GM18502 (cell line): ENCODE data around the gene ZP3.
"Not testable (repeated sequence)": the region's sequence is repeated elsewhere in the genome, so short reads cannot be mapped to it uniquely, and the experiment has no call there.

ENCODE experiments used
- ATAC-seq: cut with Tn5 transposase; IDR thresholded peaks from one replicate; pipeline ENCODE4 v1.9.1; 2021; ENCODE audit warnings: mild to moderate bottlenecking; ENCODE audit not compliant: unreplicated experiment, poor library complexity

ZP3 gene

DNA sequence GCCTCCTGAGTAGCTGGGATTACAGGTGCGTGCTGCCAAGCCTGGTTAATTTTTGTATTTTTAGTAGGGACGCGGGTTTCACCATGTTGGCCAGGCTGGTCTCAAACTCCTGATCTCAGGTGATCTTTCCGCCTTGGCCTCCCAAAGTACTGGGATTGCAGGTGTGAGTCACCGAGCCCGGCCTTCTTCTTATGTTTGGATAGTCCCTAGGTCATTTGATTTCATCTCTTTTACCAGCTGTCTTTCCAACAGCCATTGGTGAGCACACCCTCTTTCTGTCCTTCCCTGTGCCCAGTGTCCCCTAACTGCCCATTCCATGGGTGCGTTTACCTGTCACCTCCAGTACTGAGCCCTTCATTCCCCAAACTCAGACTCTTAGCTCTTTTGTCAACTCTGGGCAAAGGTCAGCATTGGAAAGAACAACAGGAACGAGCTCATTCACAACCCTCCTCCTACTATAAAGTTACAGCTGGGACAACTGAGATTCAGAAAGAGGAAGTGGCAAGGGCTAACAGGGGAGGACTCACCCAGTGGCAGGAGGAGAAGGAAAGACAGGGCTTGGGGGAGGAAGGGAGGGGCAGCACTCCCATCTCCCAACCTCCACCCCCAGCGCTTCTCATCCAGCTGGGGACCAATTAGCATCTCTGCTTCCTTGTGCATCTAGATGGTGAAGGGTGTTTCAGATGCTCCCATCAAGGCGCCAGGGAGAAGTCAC lies 20.8 kb upstream of the ZP3 start:
- no peak for ATAC-seq

- no peak for ATAC-seq
Observed at GRCh38 chr7:76405738-76406137, 19.0 kb upstream of the ZP3 start.

- ATAC-seq: no peak
Observed at GRCh38 chr7:76407718-76408117, 17.0 kb upstream of the ZP3 start.

- no peak for ATAC-seq
Observed at GRCh38 chr7:76408121-76408560, 16.6 kb upstream of the ZP3 start.

- no peak for ATAC-seq
Observed at GRCh38 chr7:76409537-76409936, 15.2 kb upstream of the ZP3 start, which contains the start of gene SSC4D. Gene SSC4D, minus strand, starts transcription at chr7:76409697. Its CDS starts 5,258 bp downstream, at chr7:76404439.

GRCh38 chr7:76411626-76412025 lies 13.1 kb upstream of the ZP3 start:
- no peak for ATAC-seq

GRCh38 chr7:76412249-76412648 lies 12.5 kb upstream of the ZP3 start:
- no peak for ATAC-seq

- not testable (repeated sequence) for ATAC-seq
Observed at GRCh38 chr7:76417654-76418310, 7.0 kb upstream of the ZP3 start.

- ATAC-seq: not testable (repeated sequence)
Observed at GRCh38 chr7:76421097-76421496, 3.7 kb upstream of the ZP3 start.

- no peak for ATAC-seq
Observed at GRCh38 chr7:76423666-76424412, 911 bp upstream of the ZP3 start.

DNA sequence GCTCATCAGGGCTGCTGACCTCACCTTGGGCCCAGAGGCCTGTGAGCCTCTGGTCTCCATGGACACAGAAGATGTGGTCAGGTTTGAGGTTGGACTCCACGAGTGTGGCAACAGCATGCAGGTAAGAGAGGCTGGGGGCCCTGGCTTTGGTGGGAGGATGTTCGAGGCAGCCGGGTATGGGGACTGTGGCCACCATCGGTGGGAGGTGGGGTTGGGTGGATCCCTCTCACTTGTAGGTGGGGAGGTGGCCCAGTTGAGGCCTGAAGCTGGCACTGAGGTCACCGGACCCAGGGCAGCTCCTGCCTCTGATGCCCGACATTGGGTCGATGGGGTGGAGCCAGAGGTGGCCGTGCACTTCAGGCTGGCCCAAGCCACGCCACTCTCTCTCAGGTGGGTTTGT lies 406 bp downstream of the ZP3 start:
- no peak for ATAC-seq

- ATAC-seq: not testable (repeated sequence)
Observed at GRCh38 chr7:76425558-76425957, 808 bp downstream of the ZP3 start.

GRCh38 chr7:76426246-76426645 lies 1.5 kb downstream of the ZP3 start:
- no peak for ATAC-seq

- ATAC-seq: no peak
Observed at GRCh38 chr7:76427635-76428034, 2.9 kb downstream of the ZP3 start.

DNA sequence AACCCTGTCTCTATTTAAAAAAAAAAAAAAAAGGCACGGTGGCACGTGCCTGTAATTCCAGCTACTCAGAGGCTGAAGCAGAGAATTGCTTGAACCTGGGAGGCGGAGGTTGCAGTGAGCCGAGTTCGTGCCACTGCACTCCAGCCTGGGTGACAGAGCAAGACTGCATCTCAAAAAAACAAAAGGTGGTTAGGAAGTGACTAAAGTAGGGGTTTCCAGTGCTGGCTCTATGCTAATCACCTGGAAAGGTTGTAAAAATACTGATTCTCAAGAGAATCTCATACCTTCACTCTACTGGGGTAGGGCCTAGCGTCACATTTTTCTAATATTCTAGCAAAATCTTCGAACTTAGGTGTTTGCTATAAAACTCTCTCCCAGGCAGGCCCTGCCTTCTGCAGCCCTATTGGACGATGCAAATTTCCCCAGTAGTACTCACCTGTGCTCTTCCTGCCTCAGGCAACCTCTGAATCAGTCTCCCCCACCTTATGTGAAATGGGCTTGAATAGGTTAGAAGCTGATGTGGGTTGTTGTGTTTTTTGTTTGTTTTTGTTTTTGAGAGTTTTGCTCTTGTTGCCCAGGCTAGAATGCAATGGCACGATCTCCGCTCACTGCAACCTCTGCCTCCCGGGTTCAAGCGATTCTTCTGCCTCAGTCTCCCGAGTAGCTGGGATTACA lies 3.5 kb downstream of the ZP3 start:
- ATAC-seq: no peak

GRCh38 chr7:76428868-76429805 lies 4.4 kb downstream of the ZP3 start:
- no peak for ATAC-seq

DNA sequence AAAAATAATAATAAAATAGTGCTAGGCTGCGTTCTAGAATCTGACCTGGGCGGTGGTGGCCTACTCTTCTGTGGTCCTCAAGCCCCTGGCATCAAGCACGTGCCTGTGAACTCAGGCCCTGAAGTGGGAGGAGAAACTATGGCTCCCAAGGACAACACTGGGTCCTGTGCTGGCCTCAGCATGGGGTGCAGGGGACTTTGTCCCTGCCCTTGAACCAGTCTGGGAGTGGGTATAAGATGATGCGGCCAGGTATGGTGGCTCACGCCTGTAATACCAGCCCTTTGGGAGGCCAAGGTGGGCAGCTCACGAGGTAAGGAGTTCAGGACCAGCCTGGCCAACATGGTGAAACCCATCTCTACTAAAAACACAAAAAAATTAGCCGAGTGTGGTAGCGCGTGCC lies 5.5 kb downstream of the ZP3 start:
- ATAC-seq: no peak

DNA sequence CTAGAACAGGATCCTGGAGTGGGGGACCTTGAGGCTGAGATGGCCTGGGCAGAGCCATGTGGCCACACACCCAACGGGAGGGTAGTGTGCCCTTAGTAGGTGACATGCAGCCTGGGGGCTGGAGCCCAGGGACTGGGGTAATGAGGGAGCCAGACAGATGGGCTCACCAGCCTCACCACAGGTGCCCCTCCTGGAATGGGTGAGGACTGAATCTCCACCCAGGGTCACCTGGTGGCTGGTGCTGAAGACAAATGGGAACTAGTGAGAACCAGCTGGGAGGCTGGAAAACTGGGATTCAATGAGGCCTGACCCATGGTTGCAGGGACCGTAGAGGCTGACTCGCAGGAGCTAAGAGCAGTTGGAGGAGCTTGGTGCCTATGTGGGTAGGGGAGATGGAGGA lies 6.1 kb downstream of the ZP3 start:
- no peak for ATAC-seq

DNA sequence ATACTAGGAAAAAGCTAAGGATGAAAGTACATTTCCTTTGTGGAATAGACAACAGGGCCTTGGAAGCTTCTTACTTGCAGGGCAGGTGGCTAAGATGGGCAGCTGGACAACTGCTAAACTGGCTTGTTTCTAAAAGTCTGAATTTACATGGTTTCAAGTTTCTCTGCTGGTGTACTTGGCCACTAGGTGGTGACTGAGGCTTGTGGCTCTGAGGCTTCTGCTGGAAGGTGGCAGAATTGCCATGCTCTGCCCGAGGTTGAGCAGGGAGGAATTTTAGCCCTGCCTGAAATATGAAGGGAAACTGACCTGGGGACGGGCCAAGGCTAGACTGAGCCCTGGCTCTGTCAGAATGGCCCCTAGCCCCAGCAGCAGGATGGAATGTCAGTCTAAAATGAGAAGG lies 13.1 kb downstream of the ZP3 start:
- ATAC-seq: peak; percentile 72
